Measurements from ENCODE around the gene SLC18A3.

- TF ChIP-seq CTCF (optimal IDR thresholded peaks at IDR 0.05 in 1 of 3, IDR thresholded peaks at IDR 0.05 in 1 of 3, conservative IDR thresholded peaks at IDR 0.05 in 1 of 3; ENCODE audit: extremely low read depth in 1 of 3, insufficient read depth in 2 of 3, low read length in 3 of 3), result no peak
- TF ChIP-seq EZH2 (IDR thresholded peaks at IDR 0.05; ENCODE audit: low read length), result no peak
These were observed 10.2 kb downstream of the SLC18A3 start for GRCh38 chr10:49620286-49620810.

Data from keratinocyte (primary cell).